Neural cell (in vitro differentiated cells): ENCODE data around the gene TLR2. TPM values are rescaled to one million over a fixed set of nuclear protein-coding genes. Genes with fewer than 3 reads are reported as not detected.

Experiments used
- H2AFZ ChIP-seq: fragments of 200-600, 300-800 bp; sonication (generic), shearing (Covaris generic); 2 replicates; pipeline ENCODE4 v1.6.0; 2014; ENCODE audit warnings: low read depth, mild to moderate bottlenecking, antibody characterized with exemption, low read length, moderate library complexity
- H3F3A ChIP-seq: fragments of 200-600 bp; shearing (Covaris generic); 2 replicates; pipeline ENCODE4 v1.6.1; 2016; ENCODE audit warnings: mild to moderate bottlenecking, moderate library complexity, mixed read lengths, antibody characterized with exemption, low read length; ENCODE audit not compliant: insufficient read depth, poor library complexity, severe bottlenecking
- H3K27ac ChIP-seq: fragments of 200-600, 300-800 bp; sonication (generic), shearing (Covaris generic); 2 replicates; pipeline ENCODE4 v1.5.1; 2014; ENCODE audit warnings: mild to moderate bottlenecking, low read length, moderate library complexity
- H3K27me3 ChIP-seq: fragments of 300-800, 200-600 bp; sonication (generic), shearing (Covaris generic); 2 replicates; pipeline ENCODE4 v1.6.0; 2014; ENCODE audit warnings: mild to moderate bottlenecking, low read depth, low read length, moderate library complexity; ENCODE audit not compliant: insufficient read depth
- H3K36me3 ChIP-seq: fragments of 300-800, 200-600 bp; sonication (generic), shearing (Covaris generic); 2 replicates; pipeline ENCODE4 v1.5.1; 2014; ENCODE audit warnings: mild to moderate bottlenecking, antibody characterized with exemption, low read length, moderate library complexity; ENCODE audit not compliant: insufficient read depth
- H3K4me2 ChIP-seq: fragments of 300-800, 200-600 bp; sonication (generic), shearing (Covaris generic); 2 replicates; pipeline ENCODE4 v1.6.0; 2014; ENCODE audit warnings: mild to moderate bottlenecking, low read length
- H3K4me3 ChIP-seq: fragments of 300-800, 200-600 bp; sonication (generic), shearing (Covaris generic); 2 replicates; pipeline ENCODE4 v1.5.1; 2014; ENCODE audit warnings: mild to moderate bottlenecking, low read length, moderate library complexity
- H3K79me2 ChIP-seq: fragments of 200-600 bp; shearing (Covaris generic); replicated peaks from 2 replicates; pipeline ENCODE4 v1.6.0; 2014; ENCODE audit warnings: mild to moderate bottlenecking, low read length, moderate library complexity; ENCODE audit not compliant: insufficient read depth
- H3K9ac ChIP-seq: fragments of 300-800, 200-600 bp; sonication (generic), shearing (Covaris generic); 2 replicates; pipeline ENCODE4 v1.6.1; 2016; ENCODE audit warnings: mild to moderate bottlenecking, low read length, mixed read lengths
- H3K9me2 ChIP-seq: fragments of 200-600 bp; shearing (Covaris generic); 2 replicates; pipeline ENCODE4 v1.6.1; 2016; ENCODE audit warnings: mild to moderate bottlenecking, low read length, mixed read lengths; ENCODE audit not compliant: insufficient read depth
- H3K9me3 ChIP-seq: fragments of 200-600, 300-800 bp; sonication (generic), shearing (Covaris generic); 2 replicates; pipeline ENCODE4 v1.6.1; 2016; ENCODE audit warnings: mild to moderate bottlenecking, mixed run types, low read length, moderate library complexity, mixed read lengths
- H4K20me1 ChIP-seq: fragments of 200-600 bp; shearing (Covaris generic); 2 replicates; pipeline ENCODE4 v1.6.1; 2016; ENCODE audit warnings: mild to moderate bottlenecking, mixed run types; ENCODE audit not compliant: insufficient read depth
- CTCF ChIP-seq: fragments of 450-650 bp; IDR thresholded peaks from 2 replicates; pipeline ENCODE4 v1.5.1; 2014; ENCODE audit warnings: antibody characterized with exemption, mild to moderate bottlenecking, moderate library complexity; ENCODE audit not compliant: poor library complexity, severe bottlenecking
- EP300 ChIP-seq: fragments of 450-650 bp; conservative IDR thresholded peaks from 2 replicates; pipeline ENCODE4 v1.6.1; 2014; ENCODE audit warnings: antibody characterized with exemption, mild to moderate bottlenecking, moderate library complexity; ENCODE audit not compliant: poor library complexity, severe bottlenecking
- EZH2 ChIP-seq: fragments of 200-600, 300-800 bp; shearing (Covaris generic), sonication (generic); IDR thresholded peaks from 2 replicates; pipeline ENCODE4 v1.6.1; 2014; ENCODE audit warnings: antibody characterized with exemption, low read length, borderline replicate concordance, mild to moderate bottlenecking; ENCODE audit not compliant: insufficient read depth, poor library complexity, severe bottlenecking
- MXI1 ChIP-seq: fragments of 450-650 bp; conservative IDR thresholded peaks from 2 replicates; pipeline ENCODE4 v1.6.1; 2014; ENCODE audit warnings: antibody characterized with exemption, mild to moderate bottlenecking; ENCODE audit not compliant: poor library complexity, severe bottlenecking
- POLR2AphosphoS5 ChIP-seq: IDR thresholded peaks from 2 replicates; pipeline ENCODE4 v1.6.1; 2012
- RAD21 ChIP-seq: fragments of 450-650 bp; conservative IDR thresholded peaks from 2 replicates; pipeline ENCODE4 v1.6.1; 2014; ENCODE audit warnings: antibody characterized with exemption, mild to moderate bottlenecking, moderate library complexity
- REST ChIP-seq: IDR thresholded peaks from 2 replicates; pipeline ENCODE4 v1.6.1; 2012; ENCODE audit warnings: borderline replicate concordance
- SMC3 ChIP-seq: fragments of 450-650 bp; conservative IDR thresholded peaks from 2 replicates; pipeline ENCODE4 v1.6.1; 2014; ENCODE audit warnings: antibody characterized with exemption, mild to moderate bottlenecking, moderate library complexity; ENCODE audit not compliant: poor library complexity
- TAF1 ChIP-seq: IDR thresholded peaks from 2 replicates; pipeline ENCODE4 v1.6.1; 2012; ENCODE audit warnings: low read depth
- polyA plus RNA-seq: library from polyadenylated mRNA; depleted of rRNA; stranded (reverse); fragments of >200 nt; gene quantifications from 2 replicates; pipeline ENCODE4 v1.2.3, GENCODE V29; 2014

Gene TLR2
- polyA plus RNA-seq, 1 donor from 2014 or later, result not detected

- no peaks in the 10 kb centered on the region for H3K79me2 ChIP-seq
- no peaks in the 10 kb centered on the region for H3K9me3 ChIP-seq
- no peak overlapping the region for H3K27ac ChIP-seq
- H3K4me2 ChIP-seq, result no peak overlapping the region
- no peak for TF ChIP-seq POLR2AphosphoS5
- TF ChIP-seq REST, result no peak
- TF ChIP-seq EZH2, result no peak
- TF ChIP-seq CTCF, result no peak
- no peak for TF ChIP-seq TAF1
- no peak for TF ChIP-seq RAD21
- TF ChIP-seq MXI1, result no peak
- TF ChIP-seq EP300, result no peak
- TF ChIP-seq SMC3, result no peak
- H4K20me1 ChIP-seq, result no peaks in the 10 kb centered on the region
- H3K36me3 ChIP-seq, result no peaks in the 10 kb centered on the region
- no peak overlapping the region for H3K4me3 ChIP-seq
- no peaks in the 10 kb centered on the region for H3F3A ChIP-seq
- H3K9ac ChIP-seq, result no peak overlapping the region
- no peaks in the 10 kb centered on the region for H3K9me2 ChIP-seq
- H2AFZ ChIP-seq, result no peak overlapping the region
- H3K27me3 ChIP-seq, result no peaks in the 10 kb centered on the region
Measured at GRCh38 chr4:153747406-153747955, 63.4 kb downstream of the TLR2 start.

GRCh38 chr4:153748378-153748777 is 64.3 kb downstream of the TLR2 start:
- H3F3A ChIP-seq, result no peaks in the 10 kb centered on the region
- TF ChIP-seq EP300 (no peak), TAF1 (no peak), REST (no peak), SMC3 (no peak), MXI1 (no peak), CTCF (no peak), RAD21 (no peak), POLR2AphosphoS5 (no peak), EZH2 (no peak)
- H3K27ac ChIP-seq, result no peak overlapping the region

More at GRCh38 chr4:153748378-153748777, 64.3 kb downstream of the TLR2 start:
- no peak overlapping the region for H3K4me2 ChIP-seq
- no peaks in the 10 kb centered on the region for H3K36me3 ChIP-seq
- H3K4me3 ChIP-seq, result no peak overlapping the region
- no peaks in the 10 kb centered on the region for H3K9me3 ChIP-seq
- H3K79me2 ChIP-seq, result no peaks in the 10 kb centered on the region
- H4K20me1 ChIP-seq, result no peaks in the 10 kb centered on the region
- H2AFZ ChIP-seq, result no peak overlapping the region
- no peaks in the 10 kb centered on the region for H3K27me3 ChIP-seq
- H3K9ac ChIP-seq, result no peak overlapping the region
- no peaks in the 10 kb centered on the region for H3K9me2 ChIP-seq
